Tibial artery (tissue), 4 donors: ENCODE results near the gene CSMD2.

Source experiments
- DNase-seq, 2 donors: peaks; one replicate each; pipeline ENCODE4 v3.0.0-alpha.2; 2019
- H3K27ac ChIP-seq, 2 donors: fragments of 200-600 bp; sonication (generic) in 1 of 2; 1 replicate in 1 of 2; 2 replicates in 1 of 2; pipeline ENCODE4 v1.5.1; 2018 to 2019; ENCODE audit warnings: mild to moderate bottlenecking in 1 of 2
- H3K27me3 ChIP-seq, 2 donors: fragments of 200-600 bp; sonication (generic) in 1 of 2; one replicate each; pipeline versions ENCODE4 v1.5.1 to v1.6.0; 2016 to 2019
- H3K36me3 ChIP-seq, 3 donors: fragments of 200-600 bp; sonication (generic) in 2 of 3; one replicate each; pipeline ENCODE4 v1.5.1; 2016 to 2019; ENCODE audit warnings: mild to moderate bottlenecking in 2 of 3
- H3K4me1 ChIP-seq, 4 donors: fragments of 200-600 bp; sonication (generic) in 2 of 4; 1 replicate in 3 of 4; 2 replicates in 1 of 4; pipeline ENCODE4 v1.5.1; 2016 to 2019
- H3K4me3 ChIP-seq, 2 donors: fragments of 200-600 bp; sonication (generic) in 1 of 2; 1 replicate in 1 of 2; 2 replicates in 1 of 2; pipeline ENCODE4 v1.5.1; 2018 to 2019; ENCODE audit warnings: mild to moderate bottlenecking in 2 of 2
- H3K9me3 ChIP-seq, 3 donors: fragments of 200-600 bp; sonication (generic) in 1 of 3; one replicate each; pipeline ENCODE4 v1.5.1; 2016 to 2019
- CTCF ChIP-seq, 2 experiments: fragments of 200-600 bp in 1 of 2; fragments of 450-650 bp in 1 of 2; IDR thresholded peaks; one replicate each; pipeline ENCODE4 v1.5.1; 2017 to 2019; ENCODE audit warnings: antibody characterized with exemption in 2 of 2, mild to moderate bottlenecking in 1 of 2, moderate library complexity in 1 of 2
- intact Hi-C: fragments of 100-400 bp; cut with DNase I; formaldehyde crosslinking; loops from one replicate; pipeline ENCODE4 v1.15.0; 2023; ENCODE audit warnings: low total_unique reads

CSMD2 gene

DNA sequence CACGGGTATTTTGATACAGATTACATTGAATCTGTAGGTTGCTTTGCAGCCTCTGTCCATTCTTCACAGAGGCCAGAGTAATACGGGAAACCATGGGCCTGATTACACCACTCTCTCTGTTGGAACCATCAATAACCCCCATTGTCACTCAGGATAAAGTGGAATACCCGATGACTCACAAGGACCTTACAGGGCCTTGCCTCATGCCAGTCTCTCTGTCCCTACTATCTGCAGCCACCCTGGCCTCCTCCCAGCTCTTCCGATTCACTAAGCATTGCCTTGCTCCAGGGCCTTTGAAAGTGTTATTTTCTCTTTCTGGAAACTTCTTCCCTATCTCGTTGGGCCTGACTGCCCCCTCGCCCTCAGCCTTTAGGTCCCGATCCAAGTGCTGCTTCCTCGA is 239.4 kb downstream of the CSMD2 start:
- no peak for DNase-seq
- H3K36me3 ChIP-seq, result no peaks in the 10 kb centered on the region
- TF ChIP-seq CTCF (IDR thresholded peaks at IDR 0.05), result no peak
- H3K27me3 ChIP-seq, result no peaks in the 10 kb centered on the region
- no peak overlapping the region for H3K27ac ChIP-seq
- no peaks in the 10 kb centered on the region for H3K4me1 ChIP-seq
- peaks cover 0 to 7% (median 0%) of the 10 kb centered on the region in 3 donors for H3K9me3 ChIP-seq
- intact Hi-C loops, result no loop called here
- no peak overlapping the region for H3K4me3 ChIP-seq

GRCh38 chr1:33921281-33921680 is 243.7 kb downstream of the CSMD2 start:
- Histone ChIP-seq H3K4me3 (no peak overlapping the region), H3K9me3 (peaks cover 0 to 7% (median 0%) of the 10 kb centered on the region in 3 donors), H3K36me3 (no peaks in the 10 kb centered on the region), H3K27me3 (no peaks in the 10 kb centered on the region), H3K4me1 (no peaks in the 10 kb centered on the region), H3K27ac (no peak overlapping the region)
- no peak for TF ChIP-seq CTCF (IDR thresholded peaks at IDR 0.05)
- no peak for DNase-seq
- intact Hi-C loops, result no loop called here

- no peaks in the 10 kb centered on the region for H3K36me3 ChIP-seq
- H3K9me3 ChIP-seq, result no peaks in the 10 kb centered on the region
- DNase-seq, result no peak
- no peak overlapping the region for H3K27ac ChIP-seq
- no peaks in the 10 kb centered on the region for H3K27me3 ChIP-seq
- H3K4me1 ChIP-seq, result no peaks in the 10 kb centered on the region
- no peak overlapping the region for H3K4me3 ChIP-seq
- intact Hi-C loops, result no loop called here
- no peak for TF ChIP-seq CTCF (IDR thresholded peaks at IDR 0.05)
These were observed 246.7 kb downstream of the CSMD2 start for GRCh38 chr1:33918368-33918767.

- H3K27ac ChIP-seq, result no peak overlapping the region
- H3K9me3 ChIP-seq, result no peaks in the 10 kb centered on the region
- no peak for TF ChIP-seq CTCF (IDR thresholded peaks at IDR 0.05)
- no peaks in the 10 kb centered on the region for H3K36me3 ChIP-seq
- intact Hi-C loops, result no loop called here
- H3K27me3 ChIP-seq, result no peaks in the 10 kb centered on the region
- DNase-seq, result no peak
- H3K4me1 ChIP-seq, result no peaks in the 10 kb centered on the region
- no peak overlapping the region for H3K4me3 ChIP-seq
These were observed 248.2 kb downstream of the CSMD2 start for GRCh38 chr1:33916786-33917185.

DNA sequence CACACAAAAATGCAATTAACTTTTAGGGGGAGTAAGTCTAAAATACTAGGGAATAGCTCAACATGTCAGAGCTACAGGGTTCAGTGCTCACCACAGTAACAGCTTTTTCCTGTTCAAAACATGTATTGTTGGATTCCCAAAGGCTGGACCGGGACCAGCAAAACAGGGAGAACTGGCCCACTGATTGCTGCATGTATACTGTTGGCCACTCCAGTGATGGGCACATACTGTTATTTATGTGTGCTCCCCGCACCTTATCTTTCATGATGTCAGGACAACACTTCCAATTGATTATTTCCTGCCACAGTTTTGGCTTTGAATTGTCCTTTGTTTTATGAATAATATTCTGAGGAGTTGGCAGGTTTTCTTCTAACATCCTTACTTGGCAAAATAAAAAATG is 250.5 kb downstream of the CSMD2 start:
- no peak for TF ChIP-seq CTCF (IDR thresholded peaks at IDR 0.05)
- Histone ChIP-seq H3K36me3 (no peaks in the 10 kb centered on the region), H3K9me3 (no peaks in the 10 kb centered on the region), H3K4me1 (no peaks in the 10 kb centered on the region), H3K27me3 (no peaks in the 10 kb centered on the region), H3K4me3 (no peak overlapping the region), H3K27ac (no peak overlapping the region)
- no peak for DNase-seq
- intact Hi-C loops, result no loop called here

DNA sequence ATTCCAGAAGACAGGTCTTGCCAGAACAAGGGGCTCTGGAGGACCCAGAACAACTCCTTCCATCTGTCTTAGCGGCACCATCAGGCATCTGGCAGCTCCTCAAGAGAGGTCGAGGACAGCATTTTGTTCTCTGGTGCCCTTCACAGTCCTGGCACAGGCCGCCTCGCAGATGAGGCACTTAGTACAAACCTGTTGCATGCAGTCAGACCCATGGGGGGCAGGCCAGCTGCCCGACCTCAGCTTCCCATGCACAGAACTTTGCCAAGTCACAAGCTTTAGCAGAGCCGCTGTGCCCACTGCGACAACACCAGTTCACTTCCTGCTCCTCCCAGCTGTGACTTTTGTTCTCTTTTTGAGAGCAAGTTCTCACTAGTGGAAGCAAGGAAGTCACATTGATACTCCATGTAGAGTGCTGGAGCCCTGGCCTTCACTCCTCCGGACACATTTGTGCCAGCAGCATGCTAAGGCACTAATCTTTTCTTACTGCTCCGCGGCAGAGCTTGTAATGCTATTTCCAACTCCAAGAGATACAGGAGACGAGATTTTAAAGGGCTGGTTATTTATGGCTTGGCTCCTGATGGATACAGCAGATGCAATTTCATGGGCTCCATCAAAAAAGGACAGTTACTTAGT is 256.6 kb downstream of the CSMD2 start:
- no peak overlapping the region for H3K4me3 ChIP-seq
- no peaks in the 10 kb centered on the region for H3K27me3 ChIP-seq
- intact Hi-C loops, result no loop called here
- no peak overlapping the region for H3K27ac ChIP-seq
- no peak for DNase-seq
- H3K36me3 ChIP-seq, result no peaks in the 10 kb centered on the region
- no peaks in the 10 kb centered on the region for H3K9me3 ChIP-seq
- TF ChIP-seq CTCF (IDR thresholded peaks at IDR 0.05), result no peak
- peaks cover 0 to 1% (median under 1%) of the 10 kb centered on the region in 4 donors for H3K4me1 ChIP-seq
